PFSK-1 (cell line): Measurements from ENCODE around the gene CEMIP2.

Experiments used
- SIN3A ChIP-seq: IDR thresholded peaks from 2 replicates; pipeline ENCODE4 v1.6.1; 2012; ENCODE audit warnings: mild to moderate bottlenecking, low read length, moderate library complexity, borderline replicate concordance; ENCODE audit not compliant: insufficient read depth
- TAF1 ChIP-seq: IDR thresholded peaks from 2 replicates; pipeline ENCODE4 v1.6.1; 2012; ENCODE audit warnings: low read length, control low read depth, borderline replicate concordance; ENCODE audit not compliant: insufficient read depth

DNA sequence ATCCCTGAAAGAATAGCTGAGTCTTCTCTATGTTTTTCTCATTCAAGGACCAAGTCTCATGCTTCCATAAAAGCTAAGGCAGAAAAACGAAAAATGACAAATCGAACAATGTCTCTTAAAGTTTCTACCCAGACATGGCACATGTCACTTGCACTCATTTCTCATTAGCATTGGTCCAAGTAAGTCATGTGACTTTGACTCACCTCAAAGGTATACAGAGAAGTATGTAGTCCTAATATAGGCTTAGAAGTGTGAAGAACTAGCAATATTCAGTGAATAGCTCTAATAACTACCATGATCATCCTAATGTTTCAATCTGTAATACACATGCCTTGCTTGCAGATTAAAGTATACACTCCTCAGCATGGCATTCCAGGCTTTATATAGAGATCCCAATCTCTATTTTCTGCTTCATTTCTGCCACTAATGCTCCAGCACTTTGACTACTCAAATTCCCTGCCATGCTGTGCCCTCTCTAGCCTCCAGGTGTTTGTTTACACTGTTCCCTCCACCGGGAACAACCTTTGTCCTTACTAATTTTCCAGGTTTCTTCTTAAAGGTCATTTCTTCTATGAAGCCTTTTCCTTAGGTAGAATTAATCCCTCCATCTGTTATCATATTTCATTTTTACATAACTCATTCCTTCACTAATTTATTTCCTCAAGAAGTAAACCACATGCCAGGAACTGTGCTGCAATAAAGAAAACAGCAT, 98.9 kb downstream of the CEMIP2 start:
- TF ChIP-seq SIN3A (no peak), TAF1 (no peak)
